HUDEP-2 (cell line): ENCODE data around the gene NAXE.
"Not testable (repeated sequence)": the region's sequence is repeated elsewhere in the genome, so short reads cannot be mapped to it uniquely, and the experiment has no call there.

Experiments used
- DNase-seq, 76 experiments: peaks; one replicate each; lab custom pipeline; 2025; ENCODE audit not compliant: unreplicated experiment in 76 of 76; lab: John Stamatoyannopoulos, UW

NAXE gene

DNA sequence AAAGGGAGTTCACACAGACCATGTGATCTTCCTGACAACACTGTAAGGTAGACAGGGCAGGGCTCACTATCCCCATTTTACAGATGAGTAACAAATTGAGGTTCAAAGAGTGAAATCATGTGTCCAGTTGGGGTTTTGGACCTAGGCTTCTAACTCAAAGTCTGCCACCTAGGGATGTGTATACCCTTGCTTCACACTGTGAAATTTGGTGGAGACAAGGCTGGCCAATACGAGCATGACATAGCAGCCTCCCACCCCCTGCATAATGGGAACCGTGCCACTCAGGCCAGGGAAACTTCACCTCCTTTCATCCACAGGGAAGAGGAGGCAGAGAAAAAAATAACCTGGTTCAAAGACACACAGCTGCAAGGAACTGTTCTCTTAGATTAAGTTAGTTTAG is 26.1 kb upstream of the NAXE start:
- DNase-seq = no peak

GRCh38 chr1:156566436-156566835 is 25.1 kb upstream of the NAXE start:
- no peak for DNase-seq

DNA sequence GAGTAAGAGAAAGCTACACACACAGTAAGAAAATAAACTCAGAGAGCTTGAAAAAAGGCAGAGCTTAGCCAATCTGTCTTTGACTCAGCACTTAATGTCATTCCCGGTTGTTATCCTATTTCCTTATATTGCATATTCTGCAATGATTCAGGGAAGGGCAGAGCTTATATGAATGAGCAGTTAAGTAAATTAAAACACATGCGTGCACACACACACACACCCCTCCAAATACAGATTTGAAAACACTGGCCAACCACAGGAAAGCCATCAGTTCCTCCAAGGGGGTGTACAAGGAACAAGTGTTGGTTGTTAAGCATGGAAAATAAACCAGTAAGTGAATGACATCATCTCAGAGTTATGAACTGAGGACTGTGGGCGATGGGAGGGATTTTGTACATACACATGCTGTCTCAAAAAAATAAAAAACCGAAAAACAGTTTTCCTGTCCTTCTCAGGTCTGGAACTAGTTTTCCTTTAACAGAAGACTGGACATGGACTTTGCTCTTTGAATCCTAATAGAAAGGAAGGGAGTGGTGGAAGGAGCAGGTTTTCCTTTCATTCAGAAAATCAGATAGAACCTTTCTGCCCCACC is 20.2 kb upstream of the NAXE start:
- no peak for DNase-seq

- peak in 66 of 76 experiments; percentile 7 to 76 (median 45) for DNase-seq
Measured at GRCh38 chr1:156571919-156572662, 19.5 kb upstream of the NAXE start, which contains the start of gene IQGAP3. TSS of gene IQGAP3 (minus strand) at chr1:156572565. CDS start at chr1:156572529, 36 bp downstream.

GRCh38 chr1:156572663-156573018 is 18.9 kb upstream of the NAXE start:
- DNase-seq = no peak

- DNase-seq = no peak
Measured at GRCh38 chr1:156574039-156574633, 17.4 kb upstream of the NAXE start.

DNA sequence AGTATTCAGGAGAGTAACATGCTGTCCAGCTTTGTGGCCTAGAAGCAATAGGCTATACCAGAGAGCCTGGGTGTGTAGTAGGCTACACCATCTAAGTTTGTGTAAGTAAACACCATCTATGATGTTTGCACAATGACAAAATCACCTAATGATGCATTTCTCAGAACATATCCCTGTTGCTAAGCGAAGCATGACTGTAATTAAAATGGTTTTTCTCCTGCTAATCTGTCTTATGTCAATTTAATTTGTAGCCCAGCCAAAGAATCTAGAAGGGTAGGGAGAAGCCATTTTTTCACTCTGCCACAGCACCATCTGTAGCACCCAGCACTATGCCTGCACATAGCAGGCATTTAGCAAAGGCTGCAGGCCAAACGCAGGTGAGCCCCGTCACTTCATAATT is 14.0 kb upstream of the NAXE start:
- no peak for DNase-seq

DNA sequence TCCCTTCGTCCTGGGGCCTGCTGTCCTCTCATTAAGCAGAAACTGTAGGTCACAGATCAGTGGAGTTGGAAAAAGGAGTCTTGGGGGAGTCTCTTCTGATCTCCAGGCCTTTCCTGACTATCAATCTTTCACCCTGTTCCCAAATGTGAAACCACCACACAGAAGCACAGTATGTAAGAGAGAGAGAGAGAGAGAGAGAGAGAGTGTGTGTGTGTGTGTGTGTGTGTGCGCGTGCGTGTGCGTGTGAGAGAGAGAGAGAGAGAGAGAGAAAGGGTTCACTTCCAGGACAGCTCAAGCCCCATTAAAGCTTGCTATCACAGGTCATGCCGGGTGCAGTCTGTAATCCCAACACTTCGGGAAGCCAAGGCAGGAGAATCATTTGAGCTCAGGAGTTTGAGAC is 13.5 kb upstream of the NAXE start:
- no peak for DNase-seq

DNA sequence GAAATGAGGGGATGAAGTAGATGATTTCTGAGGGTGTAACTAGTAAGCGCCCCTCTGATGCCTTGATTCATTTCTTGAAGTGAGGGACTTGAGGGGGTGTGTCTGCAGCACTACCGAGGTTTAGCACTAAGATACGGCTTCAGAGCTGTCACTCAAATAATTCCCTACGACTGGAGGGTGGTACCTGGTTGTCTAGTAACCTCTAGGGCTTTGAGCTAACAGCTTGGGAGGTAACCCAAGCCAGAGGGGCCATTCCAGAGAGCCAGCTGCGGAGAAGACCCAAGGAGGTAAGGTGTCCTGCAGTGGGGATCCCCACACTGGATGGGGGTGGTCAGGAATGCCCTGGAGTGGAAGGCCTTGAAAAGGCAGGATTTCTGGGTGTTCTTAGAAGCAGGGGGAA is 12.1 kb upstream of the NAXE start, which contains the start of gene TTC24:
TTC24 (plus strand) TSS at position 252 of the 400 bp plus-strand sequence. CDS start 1,642 bp downstream, outside the sequence.
- DNase-seq = no peak

- no peak for DNase-seq
Measured at GRCh38 chr1:156581661-156582387, 9.8 kb upstream of the NAXE start.

DNA sequence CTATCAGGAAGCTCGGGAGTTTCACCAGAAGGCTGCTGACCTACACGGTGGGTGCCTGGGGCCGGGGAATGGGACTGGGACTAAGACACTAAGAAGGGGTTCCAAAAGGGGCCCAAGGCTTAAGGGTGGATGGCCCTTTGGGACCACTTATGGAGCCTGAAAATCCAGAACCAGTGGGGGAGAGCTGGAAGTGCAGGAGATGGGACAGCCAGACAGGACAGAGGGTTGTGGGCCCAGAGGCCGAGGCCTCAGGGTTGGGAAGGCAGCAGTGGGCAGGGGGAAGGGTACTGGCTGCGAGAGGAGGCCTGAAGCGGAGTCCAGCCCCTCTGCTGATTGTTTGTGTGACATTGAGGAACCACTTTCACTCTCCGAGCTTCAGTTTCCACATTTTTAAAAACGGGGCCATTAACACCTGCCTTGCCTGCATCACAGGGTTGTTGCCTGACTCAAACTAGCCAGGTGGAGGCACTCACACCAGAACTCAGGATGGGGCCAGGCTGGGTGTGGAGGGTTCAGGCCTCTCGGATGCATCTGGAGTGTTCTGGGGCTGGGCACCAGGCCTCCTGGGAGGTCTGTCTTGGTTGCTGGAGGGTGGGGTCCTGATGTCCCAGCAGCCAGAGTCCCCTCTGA is 9.1 kb upstream of the NAXE start:
- DNase-seq = no peak

DNA sequence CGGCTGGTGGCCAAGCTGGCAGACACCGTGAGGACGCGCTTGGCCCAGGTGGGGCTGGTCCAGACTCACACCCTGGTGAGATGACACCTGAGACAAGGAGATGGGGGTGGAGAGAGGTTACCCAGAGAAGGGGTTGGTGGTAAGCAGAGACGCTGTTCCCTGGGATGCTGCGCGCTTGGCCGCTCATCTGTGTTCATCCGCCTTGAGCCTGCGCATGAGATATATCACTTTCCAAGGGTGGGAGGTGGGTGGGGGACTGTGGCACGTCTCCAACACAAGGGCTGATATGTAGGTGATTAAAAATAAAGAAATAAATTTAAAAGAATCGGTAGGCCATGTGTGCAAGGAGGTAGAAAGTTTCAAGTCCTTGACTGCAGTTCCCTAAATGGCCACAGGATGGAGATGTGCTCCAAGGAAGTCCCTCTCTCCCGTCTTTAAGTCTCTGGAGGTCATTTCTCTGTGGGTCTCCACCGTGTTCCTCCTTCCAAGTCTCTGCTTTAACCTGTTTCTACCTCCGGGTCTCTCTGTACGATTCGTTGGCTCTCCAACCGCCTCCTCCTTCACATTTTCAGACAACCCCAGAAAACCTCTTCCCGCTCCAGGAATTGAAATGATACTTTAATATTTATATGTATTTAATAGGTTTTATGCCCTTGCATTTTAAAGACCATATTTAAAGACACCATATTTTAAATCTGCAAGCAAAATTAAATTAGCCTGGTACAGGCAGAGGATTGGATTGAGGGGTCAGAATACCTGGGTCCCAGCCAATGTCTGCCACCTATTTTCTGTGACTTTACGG is 7.6 kb upstream of the NAXE start:
- peak in 60 of 76 experiments; percentile 2 to 75 (median 42) for DNase-seq

DNA sequence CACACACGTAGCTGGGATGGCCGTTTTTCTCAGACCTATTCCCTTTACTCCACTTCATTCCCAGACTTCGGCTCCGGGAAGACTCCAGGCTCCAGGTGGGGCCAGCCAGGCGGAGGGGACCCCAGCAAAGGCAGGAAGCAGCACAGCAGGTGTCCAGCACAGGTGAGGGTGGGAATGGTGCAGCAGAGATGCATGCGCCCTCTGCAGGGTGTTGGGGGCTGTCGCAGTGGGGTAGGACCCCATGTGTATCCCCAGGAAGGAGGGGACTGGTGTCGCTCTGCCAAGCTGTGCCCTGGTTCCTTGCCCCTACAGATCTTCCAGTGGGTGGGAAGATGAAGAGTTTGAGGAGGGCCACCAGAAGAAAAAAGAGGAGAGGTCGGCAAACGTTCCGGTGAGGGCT is 6.8 kb upstream of the NAXE start:
- DNase-seq = no peak

GRCh38 chr1:156586323-156586722 is 5.3 kb upstream of the NAXE start:
- no peak for DNase-seq

DNA sequence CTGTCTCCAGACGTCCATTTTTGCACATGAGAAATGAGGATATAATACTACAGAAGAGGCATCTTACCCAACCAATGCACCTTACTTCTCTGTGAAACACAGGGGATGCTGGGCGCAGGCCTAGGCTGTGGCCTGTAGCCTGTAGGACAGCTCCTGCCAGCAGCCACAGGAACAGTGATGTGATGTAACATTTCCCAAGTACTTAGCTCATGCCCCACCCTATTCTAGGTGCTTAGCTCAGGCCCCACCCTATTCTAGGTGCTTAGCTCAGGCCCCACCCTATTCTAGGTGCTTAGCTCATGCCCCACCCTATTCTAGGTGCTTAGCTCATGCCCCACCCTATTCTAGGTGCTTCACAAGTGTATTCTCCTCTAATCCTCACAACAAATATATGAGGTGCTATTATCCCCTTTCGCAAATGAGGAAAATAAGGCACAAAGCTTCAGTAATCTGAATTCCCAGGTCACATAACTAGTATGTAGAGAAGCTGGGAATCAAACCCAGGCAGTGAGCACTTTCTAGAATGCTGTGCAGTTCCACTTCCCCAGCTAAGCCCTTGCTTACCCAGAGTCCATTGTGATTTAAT is 4.6 kb upstream of the NAXE start:
- DNase-seq = no peak

GRCh38 chr1:156587927-156588326 is 3.6 kb upstream of the NAXE start:
- not testable (repeated sequence) for DNase-seq

GRCh38 chr1:156589546-156589945 is 2.0 kb upstream of the NAXE start:
- DNase-seq = no peak

DNA sequence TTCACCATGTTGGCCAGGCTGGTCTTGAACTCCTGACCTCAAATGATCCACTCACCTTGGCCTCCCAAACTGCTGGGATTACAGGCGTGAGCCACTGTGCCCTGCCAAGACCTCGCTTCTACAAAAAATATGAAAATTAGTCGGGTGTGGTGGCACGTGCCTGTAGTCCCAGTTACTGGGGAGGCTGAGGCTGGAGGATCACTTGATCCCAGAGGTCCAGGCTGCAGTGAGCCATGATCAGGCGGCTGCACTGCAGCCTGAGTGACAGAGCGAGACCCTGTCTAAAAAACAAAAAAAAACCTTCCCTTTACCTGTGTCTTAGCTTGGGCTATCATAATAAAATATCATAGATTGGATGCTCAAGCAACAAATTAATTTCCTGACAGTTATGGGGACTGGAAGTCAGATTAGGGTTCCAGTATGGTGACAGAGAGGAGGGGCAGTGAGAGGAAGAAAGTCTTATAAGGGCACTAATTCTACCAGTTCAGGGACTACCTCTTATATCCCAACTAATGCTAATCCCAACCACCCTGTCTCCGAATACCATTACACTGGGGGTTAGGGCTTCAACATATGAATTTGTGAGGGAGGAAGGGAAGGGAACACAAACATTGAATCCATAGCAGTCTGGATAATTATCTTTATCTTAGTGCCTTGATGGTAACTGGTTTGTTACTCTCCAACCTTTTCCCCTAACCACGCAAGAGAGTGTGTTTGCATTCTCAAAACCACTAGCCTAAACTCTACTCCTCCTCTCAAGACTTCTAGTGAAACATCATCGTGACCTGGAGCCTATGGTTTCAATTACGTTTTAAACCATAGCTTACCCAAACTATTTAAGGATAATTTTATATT is 1.0 kb upstream of the NAXE start:
- no peak for DNase-seq

DNA sequence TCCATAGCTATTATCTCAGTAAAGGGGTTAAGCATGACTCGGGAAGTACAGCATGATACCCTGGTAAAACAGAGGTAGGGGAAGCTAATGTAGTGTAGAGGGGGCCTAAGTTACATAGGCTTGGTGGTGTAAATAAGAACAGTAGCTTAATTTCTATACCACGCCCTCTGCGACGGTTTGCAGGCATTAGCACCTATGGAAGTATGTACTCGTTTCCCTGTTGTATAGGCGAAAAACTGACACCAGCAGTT is 470 bp upstream of the NAXE start:
- DNase-seq = peak in 2 of 76 experiments; percentile 9 to 20
